ENCODE results near the gene APOBR. TPM values are rescaled to one million over a fixed set of nuclear protein-coding genes. Genes with fewer than 3 reads are reported as not detected.
"Not testable (repeated sequence)": the region's sequence is repeated elsewhere in the genome, so short reads cannot be mapped to it uniquely, and the experiment has no call there.

Gene APOBR, protein sequence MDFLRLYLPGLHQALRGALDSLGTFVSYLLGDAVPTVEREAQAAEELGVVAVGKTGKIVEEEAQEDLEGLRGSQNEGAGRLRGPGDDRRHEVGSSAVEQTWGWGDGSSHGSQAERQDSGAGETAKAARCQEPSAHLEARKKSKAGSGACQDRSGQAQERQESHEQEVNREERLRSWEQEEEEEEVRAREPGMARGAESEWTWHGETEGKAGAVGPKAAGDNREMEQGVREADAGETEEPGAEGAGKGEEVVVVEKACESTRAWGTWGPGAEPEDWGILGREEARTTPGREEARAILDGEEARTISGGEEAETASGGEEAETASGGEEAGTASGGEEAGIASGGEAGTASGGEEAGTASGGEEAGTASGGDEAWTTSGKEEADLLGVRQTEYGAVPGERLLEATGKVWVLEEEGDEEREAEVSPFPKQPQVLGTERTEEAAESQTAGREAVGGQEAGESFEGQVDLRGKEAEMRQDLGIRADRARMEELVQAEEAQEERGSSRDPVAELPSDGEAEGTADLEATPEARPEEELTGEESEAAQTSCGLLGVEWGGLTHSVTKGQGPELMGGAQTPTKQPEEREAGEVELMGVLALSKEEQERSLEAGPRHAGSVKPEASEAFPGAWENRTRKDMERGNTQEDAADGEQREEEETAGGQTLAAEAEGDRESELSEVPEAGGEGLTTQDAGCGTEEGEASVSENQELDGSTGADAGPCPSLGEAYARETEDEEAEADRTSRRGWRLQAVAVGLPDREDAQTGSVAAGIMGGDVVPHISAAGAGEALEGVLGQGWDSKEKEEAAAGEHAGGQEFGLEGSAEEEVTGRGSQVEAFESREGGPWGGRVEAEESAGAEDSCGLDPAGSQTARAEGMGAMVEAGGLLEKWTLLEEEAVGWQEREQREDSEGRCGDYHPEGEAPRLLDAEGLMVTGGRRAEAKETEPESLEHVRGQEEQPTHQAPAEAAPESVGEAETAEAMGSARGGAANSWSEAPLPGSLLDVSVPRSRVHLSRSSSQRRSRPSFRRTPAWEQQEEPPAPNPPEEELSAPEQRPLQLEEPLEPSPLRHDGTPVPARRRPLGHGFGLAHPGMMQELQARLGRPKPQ
- total RNA-seq (2013): 23.1 TPM
- polyA plus RNA-seq: 10 to 100 TPM in 1 of 3 donors, 1 to 10 TPM in 2; 1.9 to 48.6 (median 3.8) TPM
- 25.1 and 45.5 TPM in 2 replicates for polyA minus RNA-seq
- total RNA-seq: 6.8 to 80.4 (median 45.1) reads per million in 11 experiments

DNA sequence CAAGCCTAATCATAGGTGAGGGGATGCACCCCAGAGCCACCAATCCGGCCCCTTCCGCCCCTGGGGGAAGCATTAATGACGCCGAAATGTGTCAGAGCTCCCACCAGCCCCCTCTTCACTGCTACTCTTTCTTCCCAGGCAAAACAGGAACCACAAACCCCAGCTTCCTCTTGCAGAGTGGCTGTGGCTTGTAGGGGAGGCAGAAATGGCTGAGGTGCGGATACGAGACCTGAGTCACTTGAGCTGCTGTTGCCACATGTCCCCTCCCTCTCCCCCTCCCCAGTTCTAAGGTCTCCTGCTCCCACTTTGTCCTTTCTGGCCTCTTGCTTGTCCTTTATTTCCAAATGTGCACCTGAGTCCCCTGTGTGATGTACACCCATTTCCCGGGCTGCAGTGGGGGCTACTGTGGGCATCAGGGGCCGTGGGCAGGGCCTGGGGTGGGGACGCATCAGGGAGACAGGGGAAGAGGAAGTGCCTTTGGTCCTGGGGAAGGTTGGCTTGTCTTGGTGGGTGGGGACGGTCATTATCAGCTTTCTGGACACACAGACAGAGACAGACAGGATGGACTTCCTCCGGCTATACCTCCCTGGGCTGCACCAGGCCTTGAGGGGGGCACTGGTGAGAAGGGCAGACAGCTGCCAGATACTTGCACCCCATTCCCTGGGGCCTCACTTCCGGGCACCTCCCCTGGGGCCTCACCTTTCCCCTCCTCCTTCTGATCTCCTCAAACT lies at the start of gene APOBR:
Gene APOBR (plus strand): TSS at position 523 of the 731 bp plus-strand sequence. CDS start 39 bp downstream, at position 562.
- intact Hi-C loops (cut with micrococcal nuclease): loop anchor here in 1 of 2 donors (5.0 kb wide), 1 partner anchor 58 kb away; the partner anchor contains the start of gene SGF29
- H3K9me3 Mint-ChIP-seq: peaks cover 0 to 1% (median 0%) of the 10 kb centered on the region in 7 donors
- peak within 1 kb of the TSS; percentile 90 for H3K9ac ChIP-seq (ENCODE audit: insufficient read depth, low read length, poor library complexity, severe bottlenecking)
- H3K36me3 Mint-ChIP-seq: peaks cover 32 to 42% of the 10 kb centered on the region in 2 donors
- no peaks in the 10 kb centered on the region for H3K9me3 ChIP-seq (replicated peaks in 1 of 2; ENCODE audit: control insufficient read depth in 1 of 2, insufficient read depth in 1 of 2, low read length in 2 of 2)
- peaks cover 58 to 76% of the 10 kb centered on the region in 2 donors for H3K4me1 ChIP-seq (ENCODE audit: control insufficient read depth in 1 of 2, insufficient read depth in 2 of 2, low read length in 2 of 2)
- H3K27me3 Mint-ChIP-seq (ENCODE audit: low read depth in 3 of 3): peaks cover 0 to 1% (median 0%) of the 10 kb centered on the region in 3 donors
- DNase-seq: peak; percentile 97 to 99 (median 98)
- H3K4me3 ChIP-seq (replicated peaks in 1 of 3; ENCODE audit: low read depth in 2 of 3, low read length in 3 of 3): peak within 1 kb of the TSS; percentile 64 to 100 (median 66)
- H3K27ac ChIP-seq (ENCODE audit: low read depth in 1 of 2, low read length in 2 of 2): peak within 1 kb of the TSS; percentile 99
- 0% methylated on average over 5 of the region's 12 CpGs for WGBS (ENCODE audit: insufficient coverage)
- peaks cover 43% of the 10 kb centered on the region for H4K20me1 ChIP-seq (ENCODE audit: insufficient read depth, low read length)
- H3K4me2 ChIP-seq (replicated peaks; ENCODE audit: extremely low read depth, low read length, poor library complexity, severe bottlenecking): peak within 1 kb of the TSS; percentile 100
- peaks cover 65% of the 10 kb centered on the region for H3K4me1 Mint-ChIP-seq
- peak within 1 kb of the TSS; percentile 89 to 99 for H3K4me3 Mint-ChIP-seq
- TF ChIP-seq, protein P1, sequence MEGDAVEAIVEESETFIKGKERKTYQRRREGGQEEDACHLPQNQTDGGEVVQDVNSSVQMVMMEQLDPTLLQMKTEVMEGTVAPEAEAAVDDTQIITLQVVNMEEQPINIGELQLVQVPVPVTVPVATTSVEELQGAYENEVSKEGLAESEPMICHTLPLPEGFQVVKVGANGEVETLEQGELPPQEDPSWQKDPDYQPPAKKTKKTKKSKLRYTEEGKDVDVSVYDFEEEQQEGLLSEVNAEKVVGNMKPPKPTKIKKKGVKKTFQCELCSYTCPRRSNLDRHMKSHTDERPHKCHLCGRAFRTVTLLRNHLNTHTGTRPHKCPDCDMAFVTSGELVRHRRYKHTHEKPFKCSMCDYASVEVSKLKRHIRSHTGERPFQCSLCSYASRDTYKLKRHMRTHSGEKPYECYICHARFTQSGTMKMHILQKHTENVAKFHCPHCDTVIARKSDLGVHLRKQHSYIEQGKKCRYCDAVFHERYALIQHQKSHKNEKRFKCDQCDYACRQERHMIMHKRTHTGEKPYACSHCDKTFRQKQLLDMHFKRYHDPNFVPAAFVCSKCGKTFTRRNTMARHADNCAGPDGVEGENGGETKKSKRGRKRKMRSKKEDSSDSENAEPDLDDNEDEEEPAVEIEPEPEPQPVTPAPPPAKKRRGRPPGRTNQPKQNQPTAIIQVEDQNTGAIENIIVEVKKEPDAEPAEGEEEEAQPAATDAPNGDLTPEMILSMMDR (IDR thresholded peaks at IDR 0.05): no peak
- peak within 1 kb of the TSS; percentile 67 for H2AFZ ChIP-seq (ENCODE audit: insufficient read depth, low read depth, low read length, poor library complexity, severe bottlenecking)
- peaks cover 80% of the 10 kb centered on the region for H3K79me2 ChIP-seq (ENCODE audit: insufficient read depth, low read length)
- H3K27ac Mint-ChIP-seq: peak within 1 kb of the TSS; percentile 99 to 100 (median 100)
- peaks cover 29 to 37% of the 10 kb centered on the region in 2 donors for H3K36me3 ChIP-seq (replicated peaks in 1 of 2; ENCODE audit: control insufficient read depth in 1 of 2, insufficient read depth in 2 of 2, low read length in 2 of 2)
- no peaks in the 10 kb centered on the region for H3K27me3 ChIP-seq (ENCODE audit: control insufficient read depth in 2 of 2, insufficient read depth in 2 of 2, low read length in 2 of 2)

DNA sequence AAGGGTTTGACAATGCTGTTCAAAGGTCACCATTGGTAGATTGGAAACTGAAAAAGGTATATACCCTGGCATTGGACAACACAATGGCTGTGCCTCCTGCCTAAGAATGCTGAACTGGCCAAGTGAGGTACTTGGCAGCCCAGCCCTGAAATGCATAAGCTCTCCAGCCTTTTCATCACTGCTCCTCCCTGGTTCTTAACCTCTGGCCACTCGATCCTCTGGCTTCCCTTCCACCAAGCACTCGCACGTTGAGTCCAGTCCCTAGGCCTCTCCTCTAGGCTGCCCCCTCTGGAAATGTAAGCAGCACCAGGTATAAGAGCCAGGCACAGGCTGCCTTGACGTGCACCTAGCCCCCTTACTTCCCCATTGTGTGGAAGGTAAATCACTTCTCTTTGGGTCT lies 48.1 kb upstream of the APOBR start:
- H3K9ac ChIP-seq (ENCODE audit: insufficient read depth, low read length, poor library complexity, severe bottlenecking); H3K79me2 ChIP-seq (ENCODE audit: insufficient read depth, low read length); H3K4me2 ChIP-seq (replicated peaks; ENCODE audit: extremely low read depth, low read length, poor library complexity, severe bottlenecking); H3K9me3 ChIP-seq (replicated peaks in 1 of 2; ENCODE audit: control insufficient read depth in 1 of 2, insufficient read depth in 1 of 2, low read length in 2 of 2); intact Hi-C loops (cut with micrococcal nuclease); DNase-seq; H3K36me3 ChIP-seq (replicated peaks in 1 of 2; ENCODE audit: control insufficient read depth in 1 of 2, insufficient read depth in 2 of 2, low read length in 2 of 2); H3K36me3 Mint-ChIP-seq; H4K20me1 ChIP-seq (ENCODE audit: insufficient read depth, low read length); H3K4me3 ChIP-seq (replicated peaks in 1 of 3; ENCODE audit: low read depth in 2 of 3, low read length in 3 of 3); H3K27ac Mint-ChIP-seq; H3K4me1 Mint-ChIP-seq; H3K27me3 ChIP-seq (ENCODE audit: control insufficient read depth in 2 of 2, insufficient read depth in 2 of 2, low read length in 2 of 2); H3K27me3 Mint-ChIP-seq (ENCODE audit: low read depth in 3 of 3); H3K9me3 Mint-ChIP-seq; H3K4me1 ChIP-seq (ENCODE audit: control insufficient read depth in 1 of 2, insufficient read depth in 2 of 2, low read length in 2 of 2); H3K27ac ChIP-seq (ENCODE audit: low read depth in 1 of 2, low read length in 2 of 2); H2AFZ ChIP-seq (ENCODE audit: insufficient read depth, low read depth, low read length, poor library complexity, severe bottlenecking); H3K4me3 Mint-ChIP-seq: not testable (repeated sequence)
- no CpG with 5 or more reads among the region's 4 CpGs for WGBS (ENCODE audit: insufficient coverage)

DNA sequence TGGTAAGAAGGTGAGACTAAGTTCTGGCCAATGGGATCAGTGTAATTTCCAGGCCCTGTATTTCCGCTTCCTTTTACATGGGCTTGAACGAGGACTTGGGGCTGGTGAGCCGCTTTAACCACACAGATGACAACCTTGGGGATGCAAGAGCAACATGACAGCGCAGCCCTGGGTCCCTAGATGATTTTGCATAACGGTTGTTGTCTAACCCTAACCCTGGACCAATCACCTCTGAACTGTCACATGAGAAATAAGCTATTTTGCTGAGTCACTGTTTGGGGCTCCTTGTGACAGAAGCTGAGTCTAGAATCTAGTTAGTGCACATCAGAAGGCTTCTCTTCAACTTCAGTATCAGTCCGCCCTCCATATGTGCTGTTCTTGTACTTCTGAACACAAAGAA lies 47.4 kb upstream of the APOBR start:
- H3K27me3 Mint-ChIP-seq (ENCODE audit: low read depth in 3 of 3); H3K36me3 Mint-ChIP-seq; DNase-seq; H3K4me3 Mint-ChIP-seq; H3K27ac ChIP-seq (ENCODE audit: low read depth in 1 of 2, low read length in 2 of 2); H3K9me3 Mint-ChIP-seq; H3K27ac Mint-ChIP-seq; H3K9ac ChIP-seq (ENCODE audit: insufficient read depth, low read length, poor library complexity, severe bottlenecking); intact Hi-C loops (cut with micrococcal nuclease); H3K4me3 ChIP-seq (replicated peaks in 1 of 3; ENCODE audit: low read depth in 2 of 3, low read length in 3 of 3); H4K20me1 ChIP-seq (ENCODE audit: insufficient read depth, low read length); H3K27me3 ChIP-seq (ENCODE audit: control insufficient read depth in 2 of 2, insufficient read depth in 2 of 2, low read length in 2 of 2); H3K79me2 ChIP-seq (ENCODE audit: insufficient read depth, low read length); H2AFZ ChIP-seq (ENCODE audit: insufficient read depth, low read depth, low read length, poor library complexity, severe bottlenecking); H3K4me1 ChIP-seq (ENCODE audit: control insufficient read depth in 1 of 2, insufficient read depth in 2 of 2, low read length in 2 of 2); H3K36me3 ChIP-seq (replicated peaks in 1 of 2; ENCODE audit: control insufficient read depth in 1 of 2, insufficient read depth in 2 of 2, low read length in 2 of 2); H3K4me2 ChIP-seq (replicated peaks; ENCODE audit: extremely low read depth, low read length, poor library complexity, severe bottlenecking); H3K4me1 Mint-ChIP-seq; H3K9me3 ChIP-seq (replicated peaks in 1 of 2; ENCODE audit: control insufficient read depth in 1 of 2, insufficient read depth in 1 of 2, low read length in 2 of 2): not testable (repeated sequence)
- WGBS (ENCODE audit: insufficient coverage): no CpG with 5 or more reads among the region's 6 CpGs

All from CD14-positive monocyte (primary cell).